CMK (cell line): ENCODE data around the gene MUC16.

Source experiments
- DNase-seq: peaks from one replicate; pipeline ENCODE4 v3.0.0-alpha.2; 2010; ENCODE audit warnings: low read depth

MUC16 gene

GRCh38 chr19:9008667-9009066 is 1.5 kb downstream of the MUC16 start:
- DNase-seq = no peak

GRCh38 chr19:9000933-9001332 is 9.3 kb downstream of the MUC16 start:
- DNase-seq = no peak

GRCh38 chr19:8988204-8988603 is 22.0 kb downstream of the MUC16 start:
- no peak for DNase-seq

- no peak for DNase-seq
These were observed 23.9 kb downstream of the MUC16 start for GRCh38 chr19:8986296-8986695.

GRCh38 chr19:8973501-8974091 is 36.6 kb downstream of the MUC16 start:
- DNase-seq = no peak

GRCh38 chr19:8965887-8966286 is 44.3 kb downstream of the MUC16 start:
- no peak for DNase-seq
